ENCODE results near the gene IL1RAPL1.

IL1RAPL1 gene

DNA sequence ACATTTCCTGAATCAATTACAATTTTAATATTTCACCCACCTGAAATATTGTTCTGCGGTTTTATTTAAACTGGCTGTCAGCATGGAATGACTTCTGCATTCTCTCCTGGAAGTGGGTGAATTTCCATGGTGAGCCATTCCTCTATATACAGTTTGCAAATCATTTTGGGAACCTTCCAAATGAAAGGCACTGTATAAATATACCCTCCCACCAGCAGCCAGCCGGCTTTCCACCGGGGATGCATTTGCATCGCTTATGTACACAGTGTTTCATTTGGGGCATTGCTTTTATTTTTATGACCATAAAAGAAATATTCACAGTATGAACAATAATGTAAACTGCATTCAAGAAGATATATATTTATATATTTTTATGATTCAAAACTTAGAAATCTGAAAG is 4.7 kb upstream of the IL1RAPL1 start:
- Histone ChIP-seq H3K4me1 (ENCODE audit: control insufficient read depth in 2 of 2, insufficient read depth in 1 of 2, low read depth in 1 of 2, low read length in 2 of 2) (peaks cover 0 to 4% of the 10 kb centered on the region in 2 donors), H3K23ac (ENCODE audit: low read depth, low read length, poor library complexity) (no peak overlapping the region), H2AFZ (ENCODE audit: low read length) (no peak overlapping the region), H3K36me3 (replicated peaks in 1 of 2; ENCODE audit: control insufficient read depth in 2 of 2, insufficient read depth in 2 of 2, low read length in 2 of 2) (no peaks in the 10 kb centered on the region), H3K4ac (ENCODE audit: low read length) (no peak overlapping the region), H2AK5ac (ENCODE audit: low read depth, low read length) (no peak overlapping the region), H3K9me3 (replicated peaks in 1 of 2; ENCODE audit: control insufficient read depth in 2 of 2, insufficient read depth in 1 of 2, low read depth in 1 of 2, low read length in 2 of 2) (no peaks in the 10 kb centered on the region), H4K91ac (ENCODE audit: low read depth, low read length, poor library complexity) (no peak overlapping the region), H2BK5ac (ENCODE audit: low read length) (no peak overlapping the region), H2BK120ac (ENCODE audit: low read depth, low read length) (no peak overlapping the region), H3K4me2 (ENCODE audit: insufficient read depth, low read length, poor library complexity, severe bottlenecking) (no peak overlapping the region), H3K27me3 (ENCODE audit: control insufficient read depth in 3 of 3, insufficient read depth in 3 of 3, low read depth in 1 of 3, low read length in 3 of 3) (peaks cover 0 to 12% (median 0%) of the 10 kb centered on the region in 3 experiments), H3K27ac (replicated peaks; ENCODE audit: low read length) (no peak overlapping the region), H4K8ac (ENCODE audit: low read depth, low read length) (no peak overlapping the region), H2BK12ac (ENCODE audit: low read length) (no peak overlapping the region), H2BK15ac (ENCODE audit: low read length) (no peak overlapping the region), H3K18ac (ENCODE audit: low read length) (no peak overlapping the region), H3K14ac (ENCODE audit: low read length) (no peak overlapping the region), H3K79me1 (ENCODE audit: low read depth, low read length) (no peaks in the 10 kb centered on the region), H3K4me3 (ENCODE audit: low read length in 2 of 2) (no peak overlapping the region), H3K9ac (ENCODE audit: low read depth, low read length, poor library complexity) (no peak overlapping the region)
- DNase-seq (ENCODE audit: low spot score) = no peak
- no CpG with 5 or more reads among the region's 4 CpGs for WGBS, 2 donors (ENCODE audit: extremely low coverage in 2 of 2, insufficient read length in 2 of 2, insufficient replicate concordance in 1 of 2)

DNA sequence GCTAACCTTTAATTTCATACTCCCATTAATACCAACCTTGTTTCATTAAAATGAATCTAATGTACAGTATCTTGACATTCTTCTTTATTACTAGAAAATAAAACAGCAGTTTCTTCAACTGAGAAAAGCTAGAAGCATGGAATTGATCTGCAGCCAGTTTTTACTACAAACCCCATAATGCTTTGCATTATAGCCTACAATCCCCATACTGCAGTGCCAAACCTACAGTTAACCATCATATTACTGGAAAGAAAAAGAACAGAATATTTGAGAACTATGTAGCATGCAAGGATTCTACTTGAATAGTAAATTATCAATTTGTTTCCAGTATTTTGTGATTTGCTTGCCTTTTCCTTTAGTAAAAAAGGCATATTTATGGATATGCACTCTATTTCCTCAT is 3.2 kb upstream of the IL1RAPL1 start:
- no peak overlapping the region for H3K4ac ChIP-seq (ENCODE audit: low read length)
- H3K27me3 ChIP-seq (ENCODE audit: control insufficient read depth in 3 of 3, insufficient read depth in 3 of 3, low read depth in 1 of 3, low read length in 3 of 3) = peaks cover 0 to 22% (median 0%) of the 10 kb centered on the region in 3 experiments
- DNase-seq (ENCODE audit: low spot score) = no peak

GRCh38 chrX:28585767-28586166 is 1.5 kb upstream of the IL1RAPL1 start:
- WGBS, 2 donors (ENCODE audit: extremely low coverage in 2 of 2, insufficient read length in 2 of 2, insufficient replicate concordance in 1 of 2) = no CpG with 5 or more reads among the region's 10 CpGs
- H2BK15ac ChIP-seq (ENCODE audit: low read length) = no peak overlapping the region
- no peak overlapping the region for H3K9ac ChIP-seq (ENCODE audit: low read depth, low read length, poor library complexity)
- no peaks in the 10 kb centered on the region for H3K9me3 ChIP-seq (replicated peaks in 1 of 2; ENCODE audit: control insufficient read depth in 2 of 2, insufficient read depth in 1 of 2, low read depth in 1 of 2, low read length in 2 of 2)
- peak overlapping the region in 1 of 2 donors; percentile 60 for H3K4me3 ChIP-seq (ENCODE audit: low read length in 2 of 2)
- H2BK5ac ChIP-seq (ENCODE audit: low read length) = no peak overlapping the region
- H3K27ac ChIP-seq (replicated peaks; ENCODE audit: low read length) = no peak overlapping the region
- H3K23ac ChIP-seq (ENCODE audit: low read depth, low read length, poor library complexity) = no peak overlapping the region
- no peak overlapping the region for H2AFZ ChIP-seq (ENCODE audit: low read length)
- H2BK120ac ChIP-seq (ENCODE audit: low read depth, low read length) = no peak overlapping the region
- no peak overlapping the region for H3K14ac ChIP-seq (ENCODE audit: low read length)
- peaks cover 0 to 4% of the 10 kb centered on the region in 2 donors for H3K4me1 ChIP-seq (ENCODE audit: control insufficient read depth in 2 of 2, insufficient read depth in 1 of 2, low read depth in 1 of 2, low read length in 2 of 2)
- no peak overlapping the region for H4K91ac ChIP-seq (ENCODE audit: low read depth, low read length, poor library complexity)
- no peak overlapping the region for H3K18ac ChIP-seq (ENCODE audit: low read length)
- H4K8ac ChIP-seq (ENCODE audit: low read depth, low read length) = no peak overlapping the region
- no peak overlapping the region for H3K4ac ChIP-seq (ENCODE audit: low read length)
- no peak for DNase-seq (ENCODE audit: low spot score)
- peaks cover 0 to 22% (median 0%) of the 10 kb centered on the region in 3 experiments for H3K27me3 ChIP-seq (ENCODE audit: control insufficient read depth in 3 of 3, insufficient read depth in 3 of 3, low read depth in 1 of 3, low read length in 3 of 3)
- no peak overlapping the region for H2BK12ac ChIP-seq (ENCODE audit: low read length)
- H2AK5ac ChIP-seq (ENCODE audit: low read depth, low read length) = no peak overlapping the region
- peaks cover 2% of the 10 kb centered on the region for H3K79me1 ChIP-seq (ENCODE audit: low read depth, low read length)
- no peaks in the 10 kb centered on the region for H3K36me3 ChIP-seq (replicated peaks in 1 of 2; ENCODE audit: control insufficient read depth in 2 of 2, insufficient read depth in 2 of 2, low read length in 2 of 2)
- peak overlapping the region; percentile 32 for H3K4me2 ChIP-seq (ENCODE audit: insufficient read depth, low read length, poor library complexity, severe bottlenecking)

More for the DNA sequence above, 3.2 kb upstream of the IL1RAPL1 start:
- Histone ChIP-seq H3K36me3 (replicated peaks in 1 of 2; ENCODE audit: control insufficient read depth in 2 of 2, insufficient read depth in 2 of 2, low read length in 2 of 2) (no peaks in the 10 kb centered on the region), H2BK120ac (ENCODE audit: low read depth, low read length) (no peak overlapping the region), H4K8ac (ENCODE audit: low read depth, low read length) (no peak overlapping the region), H3K4me3 (ENCODE audit: low read length in 2 of 2) (no peak overlapping the region), H3K14ac (ENCODE audit: low read length) (no peak overlapping the region), H3K27ac (replicated peaks; ENCODE audit: low read length) (no peak overlapping the region), H3K4me2 (ENCODE audit: insufficient read depth, low read length, poor library complexity, severe bottlenecking) (no peak overlapping the region), H3K79me1 (ENCODE audit: low read depth, low read length) (peaks cover 2% of the 10 kb centered on the region), H2BK5ac (ENCODE audit: low read length) (no peak overlapping the region), H4K91ac (ENCODE audit: low read depth, low read length, poor library complexity) (no peak overlapping the region), H2AK5ac (ENCODE audit: low read depth, low read length) (no peak overlapping the region), H3K18ac (ENCODE audit: low read length) (no peak overlapping the region), H3K9ac (ENCODE audit: low read depth, low read length, poor library complexity) (no peak overlapping the region), H2AFZ (ENCODE audit: low read length) (no peak overlapping the region), H3K23ac (ENCODE audit: low read depth, low read length, poor library complexity) (no peak overlapping the region), H3K4me1 (ENCODE audit: control insufficient read depth in 2 of 2, insufficient read depth in 1 of 2, low read depth in 1 of 2, low read length in 2 of 2) (peaks cover 0 to 4% of the 10 kb centered on the region in 2 donors), H3K9me3 (replicated peaks in 1 of 2; ENCODE audit: control insufficient read depth in 2 of 2, insufficient read depth in 1 of 2, low read depth in 1 of 2, low read length in 2 of 2) (no peaks in the 10 kb centered on the region), H2BK12ac (ENCODE audit: low read length) (no peak overlapping the region), H2BK15ac (ENCODE audit: low read length) (no peak overlapping the region)

DNA sequence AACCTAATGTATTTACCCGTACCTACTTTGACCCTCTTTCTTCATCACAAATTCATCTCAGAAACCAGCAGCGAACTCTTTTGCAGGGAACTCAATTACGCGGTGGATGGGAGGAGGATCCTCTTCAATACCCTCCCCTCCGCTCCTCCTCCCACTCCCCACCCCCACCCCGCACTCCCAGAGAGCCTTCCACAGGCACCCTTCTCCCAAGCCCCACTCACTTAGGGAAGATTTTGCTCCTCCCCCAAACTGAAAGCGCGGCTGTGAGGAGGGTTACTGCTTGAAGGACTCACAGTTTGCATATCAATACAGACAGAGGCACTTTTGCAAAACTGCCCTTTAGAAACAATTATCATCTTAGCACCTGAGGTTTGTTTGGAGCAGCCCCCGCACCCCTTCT is 960 bp upstream of the IL1RAPL1 start:
- DNase-seq (ENCODE audit: low spot score) = peak; percentile 31

More for the DNA sequence above, 960 bp upstream of the IL1RAPL1 start:
- Histone ChIP-seq H3K9me3 (replicated peaks in 1 of 2; ENCODE audit: control insufficient read depth in 2 of 2, insufficient read depth in 1 of 2, low read depth in 1 of 2, low read length in 2 of 2) (no peaks in the 10 kb centered on the region), H3K4me2 (ENCODE audit: insufficient read depth, low read length, poor library complexity, severe bottlenecking) (peak overlapping the region; percentile 40), H2BK120ac (ENCODE audit: low read depth, low read length) (no peak overlapping the region), H2BK5ac (ENCODE audit: low read length) (no peak overlapping the region), H3K23ac (ENCODE audit: low read depth, low read length, poor library complexity) (no peak overlapping the region), H2BK12ac (ENCODE audit: low read length) (no peak overlapping the region), H3K27me3 (ENCODE audit: control insufficient read depth in 3 of 3, insufficient read depth in 3 of 3, low read depth in 1 of 3, low read length in 3 of 3) (peaks cover 0 to 22% (median 0%) of the 10 kb centered on the region in 3 experiments), H3K4me1 (ENCODE audit: control insufficient read depth in 2 of 2, insufficient read depth in 1 of 2, low read depth in 1 of 2, low read length in 2 of 2) (peaks cover 0 to 4% of the 10 kb centered on the region in 2 donors), H3K36me3 (replicated peaks in 1 of 2; ENCODE audit: control insufficient read depth in 2 of 2, insufficient read depth in 2 of 2, low read length in 2 of 2) (no peaks in the 10 kb centered on the region), H3K9ac (ENCODE audit: low read depth, low read length, poor library complexity) (no peak overlapping the region), H4K8ac (ENCODE audit: low read depth, low read length) (no peak overlapping the region), H2AFZ (ENCODE audit: low read length) (no peak overlapping the region), H3K14ac (ENCODE audit: low read length) (no peak overlapping the region), H2BK15ac (ENCODE audit: low read length) (no peak overlapping the region), H3K18ac (ENCODE audit: low read length) (no peak overlapping the region), H3K4ac (ENCODE audit: low read length) (no peak overlapping the region), H3K4me3 (ENCODE audit: low read length in 2 of 2) (peak overlapping the region in 1 of 2 donors; percentile 70), H2AK5ac (ENCODE audit: low read depth, low read length) (no peak overlapping the region), H3K27ac (replicated peaks; ENCODE audit: low read length) (no peak overlapping the region), H4K91ac (ENCODE audit: low read depth, low read length, poor library complexity) (no peak overlapping the region), H3K79me1 (ENCODE audit: low read depth, low read length) (peaks cover 2% of the 10 kb centered on the region)
- WGBS, 2 donors (ENCODE audit: extremely low coverage in 2 of 2, insufficient read length in 2 of 2, insufficient replicate concordance in 1 of 2) = no CpG with 5 or more reads among the region's 9 CpGs

Data from neuronal stem cell (in vitro differentiated cells).